ENCODE results near the gene LEKR1.
"Not testable (repeated sequence)": the region's sequence is repeated elsewhere in the genome, so short reads cannot be mapped to it uniquely, and the experiment has no call there.

The LEKR1 gene

DNA sequence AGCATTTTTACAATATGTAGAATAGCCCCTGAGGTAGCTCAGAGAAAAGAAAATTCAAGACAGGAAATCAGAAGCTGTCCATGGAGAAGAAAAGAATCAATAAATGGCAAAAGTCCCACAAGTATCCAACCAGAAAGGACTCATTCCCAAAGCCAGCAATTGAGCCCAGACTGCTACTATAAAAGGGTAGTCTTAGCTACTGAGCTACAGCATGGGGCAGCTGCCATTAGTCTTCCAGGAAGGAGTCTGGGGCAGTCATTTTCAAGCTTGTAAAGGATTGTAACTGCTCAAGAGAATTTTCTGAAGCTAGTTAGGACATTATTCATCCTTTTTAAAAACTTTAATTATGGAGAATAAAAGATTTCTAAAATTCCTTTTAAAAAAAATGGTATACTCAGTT, 10.5 kb downstream of the LEKR1 start:
- no peak for DNase-seq (ENCODE audit: low read depth in 2 of 2)

DNA sequence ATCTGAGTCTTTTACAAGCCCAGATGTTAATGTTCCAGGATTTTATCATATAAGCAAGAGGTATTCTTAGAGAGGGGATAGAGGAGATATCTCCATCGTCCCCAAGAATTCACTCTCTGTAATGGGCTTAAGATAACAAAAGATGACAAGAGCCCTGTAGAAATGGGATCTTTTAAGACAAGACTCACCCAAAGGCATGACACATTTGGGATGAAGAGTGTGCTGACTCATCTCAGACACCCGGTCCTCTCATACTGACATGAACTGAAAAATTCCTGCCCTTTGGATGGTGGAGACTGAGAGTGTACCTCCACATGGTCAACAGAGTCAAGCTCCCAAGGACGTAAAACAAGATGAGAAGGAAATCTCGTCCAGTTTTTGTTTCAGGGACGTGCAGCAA, 11.0 kb downstream of the LEKR1 start:
- DNase-seq (ENCODE audit: low read depth in 2 of 2), result no peak

DNA sequence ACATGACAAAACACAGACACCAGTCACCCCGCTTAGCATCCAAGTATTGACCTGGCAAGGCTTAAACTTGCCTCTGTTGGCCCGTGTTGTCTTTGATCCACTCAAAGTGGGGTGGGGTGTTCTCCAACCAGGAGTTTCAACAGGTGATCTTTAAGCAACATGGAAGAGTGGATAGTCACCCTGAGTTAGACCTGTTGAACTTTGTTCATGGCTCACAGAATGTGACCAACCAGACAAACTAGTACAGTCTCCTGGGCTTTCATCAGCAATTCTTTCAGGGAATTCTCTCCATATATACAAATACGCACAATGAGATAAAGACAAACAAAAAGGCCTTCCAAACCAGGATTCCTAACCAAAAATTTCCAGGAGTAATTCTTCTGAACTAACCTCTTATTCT, 11.9 kb downstream of the LEKR1 start:
- DNase-seq (ENCODE audit: low read depth in 2 of 2), result no peak

DNA sequence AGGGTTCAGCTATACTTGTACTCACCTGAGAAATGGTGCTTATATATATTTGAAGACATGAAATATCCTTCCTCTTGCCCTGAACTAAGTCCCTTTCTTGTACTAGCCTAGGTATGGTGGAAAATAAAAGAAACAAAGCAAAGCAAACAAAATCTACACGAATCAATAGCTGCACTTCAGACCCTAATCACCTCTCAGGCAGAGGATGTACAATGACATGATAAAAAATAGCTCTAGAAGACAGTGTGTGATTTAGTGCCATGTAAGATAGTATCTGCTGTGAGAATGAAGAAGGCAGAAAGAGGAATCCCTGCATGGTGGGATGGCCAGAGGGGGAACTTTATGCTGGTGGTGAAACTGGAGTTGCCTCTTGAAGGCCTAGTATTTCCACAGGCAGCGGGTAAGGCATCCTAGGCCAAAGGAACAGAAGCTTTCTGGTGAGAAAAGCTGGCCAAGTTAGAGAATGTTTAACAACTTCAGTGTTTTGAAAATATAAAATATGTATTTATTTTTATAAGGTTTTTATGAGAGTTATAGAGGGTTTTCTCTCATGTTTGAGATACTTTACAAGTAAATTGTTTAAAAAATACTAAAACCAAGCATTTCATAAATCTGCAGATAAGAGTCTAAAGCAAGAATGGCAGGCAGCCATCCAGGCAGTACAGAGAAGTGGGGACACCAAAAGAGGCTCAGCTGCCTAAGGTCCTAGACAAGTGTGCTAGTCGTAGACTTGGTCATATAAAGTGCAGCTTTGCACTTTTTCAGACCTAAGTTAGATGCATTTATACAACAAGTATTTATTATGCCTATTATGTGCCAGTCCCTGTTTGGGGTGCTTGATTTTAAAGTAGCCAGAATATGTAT, 14.9 kb downstream of the LEKR1 start:
- no peak for DNase-seq (ENCODE audit: low read depth in 2 of 2)

DNA sequence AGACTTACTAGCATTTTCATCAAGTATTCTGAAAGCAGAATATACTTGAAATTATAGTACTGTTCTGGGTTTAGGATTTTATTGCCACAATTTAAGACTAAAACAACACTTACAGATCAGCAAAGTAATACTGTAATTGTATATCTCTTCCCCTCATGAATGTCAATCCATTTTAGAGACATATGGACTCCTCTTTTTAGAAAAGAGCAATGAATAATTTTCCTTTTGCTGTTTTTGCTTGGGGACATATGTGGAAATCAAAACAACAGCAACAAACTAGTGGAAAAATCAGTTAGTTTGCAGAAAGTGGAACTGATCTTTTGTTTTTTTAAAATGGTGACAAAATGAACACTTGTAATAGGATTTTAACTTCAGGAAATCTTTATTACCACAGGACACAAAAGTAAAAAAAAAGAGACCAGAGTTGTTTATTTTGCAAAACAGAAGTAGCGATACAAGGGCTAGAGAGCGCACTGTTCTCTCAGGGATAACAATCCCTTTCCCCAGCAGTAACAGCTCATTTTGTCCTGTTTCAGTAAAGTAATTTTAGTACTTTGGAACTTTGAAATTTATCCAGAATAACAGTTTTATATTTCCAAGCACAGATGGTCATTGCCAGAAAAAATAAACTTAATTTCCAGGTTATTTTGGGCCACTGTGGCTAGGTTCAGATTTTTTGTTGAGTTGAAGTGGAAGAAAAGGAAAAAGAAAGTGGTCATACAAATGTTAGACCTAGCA, 17.1 kb downstream of the LEKR1 start:
- DNase-seq (ENCODE audit: low read depth in 2 of 2), result no peak

DNA sequence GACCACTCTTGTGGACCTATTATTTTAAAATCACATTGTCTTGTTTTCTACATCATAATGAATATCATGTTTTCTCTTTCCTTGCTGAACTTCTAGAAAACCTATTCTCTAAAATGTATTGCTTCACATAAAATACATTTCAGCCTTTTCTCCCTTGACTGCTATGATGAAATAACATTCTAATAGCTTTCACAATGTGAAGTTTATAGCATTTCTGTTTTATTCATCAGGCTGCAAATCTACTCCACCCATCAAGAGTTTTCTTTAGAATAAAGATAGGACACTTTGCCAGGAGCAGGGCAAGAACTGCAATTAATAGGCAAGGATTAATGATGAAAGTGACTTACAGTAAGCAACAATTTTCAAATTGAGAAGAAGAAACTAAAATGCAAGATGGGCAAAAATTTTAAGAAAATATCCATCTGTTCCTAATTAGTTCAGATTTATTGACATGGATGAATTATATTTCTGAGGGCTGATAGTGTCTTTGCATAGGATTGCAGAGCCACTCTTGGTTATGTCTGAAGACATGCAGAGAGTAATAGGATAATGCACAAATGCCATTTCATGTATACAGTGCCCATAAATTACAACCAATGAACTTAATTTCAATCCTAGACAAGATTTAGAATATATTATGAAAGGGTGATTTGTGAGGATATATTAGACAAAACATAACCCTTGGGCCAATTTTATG, 21.7 kb downstream of the LEKR1 start:
- DNase-seq (ENCODE audit: low read depth in 2 of 2), result no peak

DNA sequence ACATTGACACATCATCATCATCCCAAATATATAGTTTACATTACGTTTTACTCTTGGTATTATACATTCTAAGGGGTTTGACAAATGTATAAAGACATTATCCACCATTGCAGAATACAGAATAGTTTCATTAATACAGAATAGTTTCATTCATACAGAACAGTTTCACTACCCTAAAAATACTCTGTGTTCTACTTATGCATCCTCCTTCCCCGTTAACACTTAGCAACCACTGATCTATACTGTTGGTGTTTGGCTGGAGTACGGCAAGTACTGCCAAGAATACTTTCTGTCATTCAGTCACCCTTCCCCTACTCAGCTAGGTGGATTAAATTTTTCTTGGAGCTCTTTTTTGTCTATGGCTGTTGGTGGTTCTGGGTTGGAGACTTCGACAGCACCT, 33.4 kb downstream of the LEKR1 start:
- no peak for DNase-seq (ENCODE audit: low read depth in 2 of 2)

DNA sequence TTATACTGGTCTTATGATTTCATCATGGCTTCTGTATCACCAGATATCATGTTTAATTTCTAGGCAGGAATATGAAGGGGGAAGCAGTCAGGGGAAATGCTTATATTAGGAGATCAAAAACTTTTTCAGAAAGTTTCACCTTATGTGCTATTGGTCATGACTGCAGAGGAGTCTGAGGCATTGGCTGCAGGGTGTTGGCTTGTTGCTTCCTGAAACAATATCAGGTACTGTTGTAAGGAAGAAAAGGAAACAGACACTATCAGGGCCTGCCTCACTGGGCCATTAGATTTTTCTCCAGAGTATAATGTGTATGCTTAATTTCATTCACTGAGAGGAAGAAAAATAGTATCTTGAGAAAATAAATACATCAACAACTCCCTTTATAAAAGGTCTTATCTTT, 34.7 kb downstream of the LEKR1 start:
- DNase-seq (ENCODE audit: low read depth in 2 of 2), result no peak

DNA sequence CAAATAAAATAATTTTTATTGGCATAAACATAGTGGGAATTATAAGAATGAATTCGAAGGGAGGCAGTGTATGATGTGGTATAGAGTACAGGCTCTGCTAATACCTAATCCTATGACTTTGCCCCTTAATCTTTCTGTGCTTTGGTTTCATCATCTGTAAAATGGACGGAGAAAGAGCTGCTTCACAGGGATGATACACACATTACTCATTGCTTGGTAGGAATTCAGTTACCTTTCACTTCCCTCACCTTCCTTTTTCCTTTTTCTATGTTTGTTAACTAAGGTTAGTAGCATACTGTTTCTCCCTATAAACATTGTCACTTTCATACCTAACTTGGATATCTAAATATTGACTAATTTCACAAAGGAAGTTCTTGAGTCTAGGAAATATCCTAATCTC, 36.2 kb downstream of the LEKR1 start:
- DNase-seq (ENCODE audit: low read depth in 2 of 2), result no peak

DNA sequence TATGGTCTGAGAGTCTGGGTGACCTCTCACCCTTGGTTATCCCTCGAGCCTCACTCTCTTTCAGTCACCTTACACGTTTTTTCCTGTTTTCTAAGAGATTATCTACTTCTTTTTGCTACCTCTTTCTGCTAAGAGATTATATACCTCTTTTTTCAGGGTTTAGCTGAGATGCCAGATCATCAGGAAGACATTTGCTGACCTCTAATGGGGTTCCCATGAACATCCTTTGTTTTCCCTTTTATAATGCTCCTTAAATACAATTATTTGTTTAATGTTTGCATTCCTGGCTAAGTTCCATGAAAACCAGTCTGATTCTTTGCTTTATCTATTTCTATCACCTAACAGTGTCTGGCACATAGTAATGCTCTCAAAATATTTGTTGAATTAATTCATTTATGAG, 39.6 kb downstream of the LEKR1 start:
- DNase-seq (ENCODE audit: low read depth in 2 of 2), result no peak

DNA sequence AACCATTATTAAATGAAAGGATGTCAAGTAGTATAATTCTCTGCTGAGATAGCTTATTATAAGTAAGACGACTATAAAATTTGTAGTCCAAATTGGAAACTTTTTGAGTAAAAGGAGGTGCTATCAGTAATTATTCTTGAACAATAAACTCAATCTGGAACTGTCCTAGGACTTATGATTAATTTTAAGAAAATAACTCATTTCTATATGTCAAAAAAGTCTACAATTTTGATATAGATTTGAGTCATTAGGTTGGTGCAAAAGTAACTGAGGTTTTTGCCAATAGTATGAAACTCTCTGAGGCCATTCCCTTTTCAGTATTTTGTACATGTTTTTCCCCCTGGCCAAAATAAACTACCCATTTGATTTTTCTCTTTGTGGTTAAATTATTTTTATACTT, 41.0 kb downstream of the LEKR1 start:
- no peak for DNase-seq (ENCODE audit: low read depth in 2 of 2)

DNA sequence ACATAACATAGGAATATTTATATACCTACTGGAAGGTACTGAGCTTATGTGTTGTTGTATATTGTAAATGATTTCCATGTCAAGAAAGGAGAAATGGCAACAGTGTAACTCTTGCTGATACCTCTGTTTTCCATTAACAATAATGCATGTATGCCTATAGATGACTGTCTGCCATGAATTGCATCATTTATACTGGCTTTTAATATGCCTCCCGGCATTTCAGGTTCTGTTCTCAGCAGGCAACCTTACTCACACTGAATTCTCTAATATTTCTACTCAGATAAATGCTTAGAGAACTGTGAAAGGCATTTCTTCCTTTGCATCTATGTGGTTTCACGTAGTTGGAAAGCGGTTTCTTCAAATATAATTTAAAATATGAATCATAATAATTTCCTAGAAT, 41.8 kb downstream of the LEKR1 start:
- no peak for DNase-seq (ENCODE audit: low read depth in 2 of 2)

DNA sequence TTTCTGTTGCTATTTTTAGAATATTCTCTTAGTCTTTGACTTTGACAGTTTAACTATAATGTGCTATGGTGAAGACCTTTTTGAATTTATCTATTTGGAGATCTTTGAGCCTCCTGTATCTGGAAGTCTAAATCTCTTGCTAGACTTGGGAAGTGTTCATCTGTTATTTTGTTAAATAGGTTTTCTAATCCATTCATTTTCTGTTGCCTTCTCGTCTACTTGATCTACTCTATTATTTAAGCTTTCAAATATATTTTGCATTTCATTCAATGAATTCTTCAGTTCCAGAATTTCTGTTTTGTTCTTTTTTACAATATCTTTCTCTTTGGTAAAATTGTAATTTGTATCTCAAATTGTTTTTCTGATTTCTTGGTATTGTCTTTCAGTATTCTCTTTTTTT, 47.8 kb downstream of the LEKR1 start:
- no peak for DNase-seq (ENCODE audit: low read depth in 2 of 2)

DNA sequence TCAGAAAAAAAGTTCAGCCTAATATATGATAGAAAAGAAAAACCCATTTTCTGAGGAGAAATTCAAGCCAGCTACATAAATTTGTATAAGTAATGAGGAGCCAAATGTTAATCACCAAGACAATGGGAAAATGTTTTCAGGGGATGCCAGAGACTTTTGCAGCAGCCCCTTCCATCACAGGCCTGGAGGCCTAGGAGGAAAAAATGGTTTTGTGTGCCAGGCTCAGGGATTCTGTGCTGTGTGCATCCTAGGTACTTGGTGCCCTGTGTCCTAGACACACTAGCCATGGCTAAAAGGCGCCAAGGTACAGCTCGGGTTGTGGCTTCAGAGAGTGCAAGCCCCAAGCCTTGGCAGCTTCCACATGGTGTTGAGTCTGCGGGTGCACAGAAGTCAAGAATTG, 53.3 kb downstream of the LEKR1 start:
- DNase-seq (ENCODE audit: low read depth in 2 of 2), result not testable (repeated sequence)

DNA sequence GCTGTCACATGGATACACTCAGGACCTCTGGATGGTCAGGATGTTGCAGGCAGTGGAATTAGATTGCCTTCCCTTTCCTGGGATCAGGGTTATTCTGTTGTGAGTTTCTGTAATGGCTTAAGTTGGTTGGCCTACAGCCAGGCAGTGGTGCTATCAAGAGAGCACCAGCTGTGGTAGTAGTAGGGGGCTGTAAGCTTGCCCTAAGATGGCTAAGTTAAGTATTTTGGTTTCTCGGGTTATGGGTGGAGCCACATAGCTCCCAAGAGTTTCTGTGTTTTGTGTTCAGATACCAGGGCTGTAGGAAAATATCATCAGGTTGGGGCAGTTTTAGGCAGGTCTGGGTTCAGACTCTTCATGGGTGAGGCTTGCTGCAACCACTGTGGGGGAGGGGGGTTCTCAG, 59.6 kb downstream of the LEKR1 start:
- no peak for DNase-seq (ENCODE audit: low read depth in 2 of 2)

DNA sequence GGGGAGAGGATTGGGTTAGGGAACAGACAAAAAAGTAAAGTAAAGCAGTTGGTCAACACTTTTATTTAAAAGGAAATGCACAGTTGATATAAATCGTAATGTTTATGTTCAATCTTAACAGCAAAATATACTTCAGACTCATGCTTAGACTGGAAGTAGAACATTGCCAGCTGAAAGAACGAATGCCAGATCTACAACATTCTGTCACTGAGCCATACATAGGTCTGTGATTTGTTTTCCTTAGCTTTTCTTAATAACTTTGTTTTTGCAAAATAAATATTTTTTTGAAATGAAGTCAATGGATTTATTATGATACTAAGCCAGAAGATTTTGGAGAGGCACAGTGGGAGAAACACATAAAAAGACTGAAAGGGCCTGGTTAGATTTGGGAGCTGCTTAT, 62.0 kb downstream of the LEKR1 start:
- DNase-seq (ENCODE audit: low read depth in 2 of 2), result no peak

DNA sequence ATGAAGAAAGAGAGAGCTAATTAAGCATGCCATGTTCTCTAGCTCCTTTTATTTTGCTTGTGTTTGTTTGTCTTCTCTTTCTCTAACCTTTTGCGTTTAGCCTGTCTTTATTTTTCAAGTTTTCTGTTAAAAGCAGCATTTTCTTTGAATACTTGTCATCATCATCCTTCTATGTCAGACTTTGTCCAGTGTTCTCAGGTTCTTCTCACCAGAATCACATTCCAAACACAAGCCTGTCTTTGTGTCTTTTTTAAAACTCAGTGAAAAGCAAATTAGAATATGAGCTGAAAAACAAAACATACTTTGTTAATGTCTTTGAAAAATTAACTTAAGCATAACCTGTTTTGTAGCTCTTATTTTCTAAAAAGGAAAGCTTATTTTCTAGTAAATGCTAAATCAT, 62.4 kb downstream of the LEKR1 start:
- no peak for DNase-seq (ENCODE audit: low read depth in 2 of 2)

DNA sequence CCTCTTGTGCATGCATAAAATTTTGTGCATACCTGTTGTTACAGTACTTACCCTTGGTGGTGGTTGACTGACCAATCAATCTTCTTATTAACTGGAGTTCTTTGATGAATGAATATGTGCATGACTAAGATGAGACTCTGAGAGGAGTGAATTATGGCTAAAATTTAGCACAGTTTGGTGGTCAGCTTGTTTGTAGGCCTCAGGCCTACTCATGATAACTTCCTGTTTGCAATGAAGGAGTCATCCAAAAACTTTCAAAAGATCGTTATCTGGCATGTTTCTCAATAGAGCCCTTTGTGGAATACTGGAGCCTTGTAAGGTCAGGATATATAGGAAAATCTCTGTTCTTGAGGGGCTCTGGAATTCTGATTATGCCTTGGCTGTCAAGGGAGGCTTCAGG, 66.5 kb downstream of the LEKR1 start:
- no peak for DNase-seq (ENCODE audit: low read depth in 2 of 2)

DNA sequence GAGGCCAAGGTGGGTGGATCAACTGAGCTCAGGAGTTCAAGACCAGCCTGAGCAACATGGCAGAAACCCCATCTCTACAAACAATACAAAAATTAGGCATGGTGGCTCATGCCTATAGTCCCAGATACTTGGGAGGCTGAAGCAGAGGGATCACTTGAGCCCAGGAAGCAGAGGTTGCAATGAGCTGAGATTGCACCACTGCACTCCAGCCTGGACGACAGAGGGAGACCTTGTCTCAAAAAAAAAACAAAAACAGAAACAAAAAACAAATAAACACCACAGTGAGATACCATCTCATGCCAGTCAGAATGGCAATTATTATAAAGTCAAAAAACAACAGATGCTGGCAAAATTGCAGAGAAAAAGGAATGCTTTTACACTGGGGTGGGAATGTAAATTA, 69.2 kb downstream of the LEKR1 start:
- not testable (repeated sequence) for DNase-seq (ENCODE audit: low read depth in 2 of 2)

DNA sequence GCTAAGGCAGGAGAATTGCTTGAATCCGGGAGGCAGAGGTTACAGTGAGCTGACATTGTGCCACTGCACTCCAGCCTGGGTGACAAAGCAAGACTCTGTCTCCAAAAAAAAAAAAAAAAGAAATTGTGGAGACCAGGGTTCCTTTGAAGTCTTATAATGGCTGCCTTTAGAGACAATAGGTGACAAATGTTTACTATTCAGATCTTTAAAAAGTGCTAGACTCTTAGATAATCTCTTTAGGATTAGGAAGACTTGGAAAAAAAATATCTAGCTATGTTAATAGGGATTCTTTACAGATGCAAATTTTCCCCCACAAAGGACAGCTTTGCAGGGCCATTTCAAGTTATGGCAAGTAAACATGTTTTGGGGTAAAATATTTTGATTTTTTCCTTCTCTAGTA, 71.7 kb downstream of the LEKR1 start:
- not testable (repeated sequence) for DNase-seq (ENCODE audit: low read depth in 2 of 2)

DNA sequence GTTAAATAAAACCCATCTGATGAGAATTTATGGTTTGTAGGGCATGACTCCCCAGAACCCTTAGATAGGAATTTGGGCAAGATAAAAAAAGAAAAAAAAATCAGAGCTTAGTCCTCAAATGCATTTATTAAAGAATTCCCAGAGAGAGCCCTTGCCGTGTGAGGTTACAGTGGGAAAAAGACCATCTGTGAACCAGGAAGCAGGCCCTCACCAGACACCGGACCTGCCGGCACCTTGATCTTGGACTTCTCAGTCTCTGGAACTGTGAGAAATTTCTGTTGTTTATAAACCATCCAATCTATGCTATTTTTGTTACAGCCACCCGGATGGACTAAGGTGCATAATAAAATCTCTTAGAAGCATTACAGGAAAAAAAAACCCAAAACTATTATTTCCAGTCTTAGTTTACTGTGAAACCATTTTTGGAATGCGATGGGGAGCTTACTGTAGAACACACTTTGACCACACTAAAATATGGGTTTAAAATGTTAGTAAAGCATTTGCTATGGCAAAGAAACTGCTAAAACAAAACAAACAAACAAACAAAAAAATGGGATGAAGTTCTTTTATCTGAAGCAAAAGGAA, 72.2 kb downstream of the LEKR1 start:
- no peak for DNase-seq (ENCODE audit: low read depth in 2 of 2)

DNA sequence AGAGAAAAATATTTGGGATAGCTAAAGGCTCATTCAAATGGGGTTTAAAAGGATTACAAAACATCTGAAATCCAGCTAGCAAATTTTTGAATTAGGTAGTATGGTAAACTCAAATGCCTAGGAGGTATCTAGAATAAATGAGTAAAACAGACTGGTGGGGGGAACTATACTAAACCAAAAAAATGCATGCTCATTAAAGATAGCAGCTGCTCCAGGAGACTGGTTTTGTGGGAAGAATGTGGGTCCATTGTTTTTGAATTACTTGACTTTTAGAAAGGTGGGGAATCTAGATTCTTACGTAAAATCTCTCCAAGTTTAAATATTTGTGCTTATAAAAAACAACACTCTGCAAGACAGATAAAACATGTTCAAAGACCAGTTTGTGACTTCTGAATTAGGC, 73.8 kb downstream of the LEKR1 start:
- no peak for DNase-seq (ENCODE audit: low read depth in 2 of 2)

Data from stimulated activated CD4-positive, alpha-beta T cell treated with anti-CD3 and anti-CD28 coated beads, Interleukin-1b, Interleukin-23, amount 100 ng/mL, for 1 hour (primary cell).